Right lung (tissue), 5 donors: ENCODE data around the gene GLCE. TPM values are rescaled to one million over a fixed set of nuclear protein-coding genes. Genes with fewer than 3 reads are reported as not detected.
"Not testable (repeated sequence)": the region's sequence is repeated elsewhere in the genome, so short reads cannot be mapped to it uniquely, and the experiment has no call there.

Experiments
- DNase-seq, 2 donors: peaks; one replicate each; pipeline ENCODE4 v3.0.0-alpha.2; 2013
- polyA plus RNA-seq, 5 donors: library from polyadenylated mRNA; unstranded; fragments of 120-200 nt; gene quantifications; one replicate each; pipeline versions ENCODE4 v1.2.1 to v1.2.3, GENCODE V29; 2013; ENCODE audit warnings: inconsistent platforms in 1 of 5, low replicate concordance in 1 of 5; ENCODE audit not compliant: insufficient read length in 5 of 5, insufficient read depth in 1 of 5

Gene GLCE
- polyA plus RNA-seq, 5 donors: 50.9 to 66.1 (median 62.0) TPM

- no peak for DNase-seq
Measured at GRCh38 chr15:69156736-69157381, 3.6 kb upstream of the GLCE start.

GRCh38 chr15:69158201-69158842 is 2.1 kb upstream of the GLCE start:
- DNase-seq: no peak

DNA sequence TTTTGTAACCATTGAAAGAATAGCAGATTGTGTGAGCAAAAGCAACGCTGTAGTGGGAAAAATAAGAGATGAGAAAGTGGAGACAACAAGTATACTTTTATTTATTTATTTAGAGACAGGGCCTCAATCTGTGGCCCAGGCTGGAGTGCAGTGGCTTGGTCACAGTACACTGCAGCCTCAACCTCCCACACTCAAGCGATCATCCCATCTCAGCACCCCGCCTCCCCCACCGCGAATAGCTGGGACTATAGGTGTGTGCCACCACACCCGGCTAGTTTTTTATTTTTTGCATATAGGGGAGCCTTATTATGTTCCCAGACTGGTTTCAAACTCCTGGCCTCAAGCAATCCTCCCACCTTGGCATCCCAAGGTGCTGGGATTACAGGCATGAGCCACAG is 1.6 kb upstream of the GLCE start:
- DNase-seq: no peak

DNA sequence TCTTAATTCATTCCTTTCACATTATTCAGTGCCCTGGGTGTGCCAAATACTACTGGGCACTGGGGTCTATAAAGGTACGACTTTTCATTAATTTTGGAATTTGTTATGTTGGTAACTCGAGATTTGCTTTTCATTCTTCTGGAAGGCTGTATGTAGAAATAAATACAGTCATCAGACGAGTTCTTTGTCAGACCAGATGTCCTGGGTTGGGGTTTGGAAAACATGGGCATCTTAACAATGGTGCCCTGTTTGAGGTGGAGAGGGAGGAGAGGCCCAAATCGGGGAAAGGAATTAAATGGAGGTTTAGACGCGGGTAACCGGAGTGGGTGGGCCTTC is 662 bp upstream of the GLCE start:
- DNase-seq: no peak

GRCh38 chr15:69161079-69161877 is 843 bp downstream of the GLCE start:
- DNase-seq: peak; percentile 45

DNA sequence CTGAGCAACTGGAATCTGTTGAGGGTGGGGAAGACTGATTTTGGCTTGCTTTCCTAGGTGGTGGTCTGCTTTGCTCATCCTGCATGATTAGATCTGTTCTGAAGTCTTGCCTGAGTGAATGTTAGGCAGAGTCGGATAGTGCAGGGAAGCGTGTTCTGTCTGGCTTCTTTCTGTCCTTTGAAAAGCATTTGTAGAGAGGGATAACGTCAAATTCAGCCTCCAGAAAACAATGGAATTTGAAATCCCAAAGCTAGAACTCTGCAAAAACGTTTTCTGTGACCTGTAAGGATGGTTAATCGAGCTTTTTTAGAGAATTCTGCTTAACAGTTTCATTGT is 1.4 kb downstream of the GLCE start:
- DNase-seq: no peak

- DNase-seq: no peak
Measured at GRCh38 chr15:69163141-69163669, 2.8 kb downstream of the GLCE start.

- DNase-seq: no peak
Measured at GRCh38 chr15:69164807-69165636, 4.6 kb downstream of the GLCE start.

DNA sequence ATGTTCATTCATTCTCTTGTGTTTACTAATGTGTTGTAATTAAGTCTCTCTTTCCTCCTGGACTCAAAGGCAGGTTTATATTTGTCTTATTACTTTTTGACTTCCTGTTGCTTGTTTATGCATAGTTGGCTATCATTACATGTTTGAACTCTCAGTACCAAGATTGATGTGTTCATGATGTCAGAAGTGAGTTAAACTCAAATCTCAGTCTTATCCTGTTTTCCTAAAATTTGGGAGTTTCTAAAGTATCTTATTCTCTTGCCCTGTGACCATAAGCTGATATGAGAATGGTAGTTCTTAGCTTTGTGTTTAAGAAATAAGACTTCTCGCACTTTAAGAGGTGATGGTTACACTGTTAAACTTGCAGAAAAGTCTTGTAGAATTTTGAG is 5.2 kb downstream of the GLCE start:
- no peak for DNase-seq

DNA sequence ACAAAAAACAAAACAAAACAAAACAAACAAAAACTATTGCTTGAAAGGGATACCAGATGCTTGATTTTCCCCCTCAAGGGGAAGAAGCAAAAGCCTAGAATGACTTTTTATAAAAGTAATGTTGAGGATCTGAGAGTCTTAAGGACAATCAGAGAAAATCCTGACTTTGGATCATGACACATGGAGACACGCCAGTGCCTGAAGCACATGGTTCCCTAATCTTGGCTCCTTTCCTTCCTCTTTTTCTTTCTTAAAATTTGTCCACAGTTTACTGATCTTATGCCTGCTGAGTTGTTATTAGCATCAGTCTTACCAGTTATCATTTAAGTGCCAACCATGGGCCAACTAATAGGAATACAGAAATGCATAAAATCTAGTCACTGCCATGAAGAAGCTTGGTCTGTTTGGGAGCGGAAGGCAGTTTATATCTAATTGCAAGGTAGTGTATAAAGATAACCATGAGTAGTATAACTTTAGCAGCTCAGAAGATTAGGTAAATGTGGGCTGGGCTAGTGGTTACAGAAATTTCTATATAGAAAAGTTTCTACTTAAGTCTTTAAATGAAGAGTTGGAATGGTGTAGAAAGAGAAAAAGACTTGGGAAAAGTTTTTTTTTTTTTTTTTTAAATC is 6.9 kb downstream of the GLCE start:
- DNase-seq: no peak

- not testable (repeated sequence) for DNase-seq
Measured at GRCh38 chr15:69168361-69168760, 7.9 kb downstream of the GLCE start.

- not testable (repeated sequence) for DNase-seq
Measured at GRCh38 chr15:69169540-69169939, 9.1 kb downstream of the GLCE start.

DNA sequence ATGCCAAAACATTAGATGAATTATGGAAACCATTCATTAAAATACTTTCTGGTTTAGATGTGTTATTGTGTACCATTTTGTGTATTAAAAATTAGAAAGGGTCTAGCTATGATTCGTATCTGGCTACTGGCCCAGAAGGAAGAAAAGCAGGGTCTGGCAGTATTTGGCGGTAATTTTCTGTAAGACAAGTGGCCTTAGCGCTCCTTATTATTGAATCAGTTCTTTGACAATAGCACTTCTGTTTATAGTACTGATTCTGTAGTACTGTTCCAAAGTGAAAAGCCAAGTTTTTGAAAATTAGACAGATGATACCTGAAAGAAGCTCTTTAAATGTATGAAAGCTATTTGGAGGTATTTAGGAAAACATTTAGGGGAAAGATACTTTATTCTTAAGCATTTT is 10.2 kb downstream of the GLCE start:
- no peak for DNase-seq

DNA sequence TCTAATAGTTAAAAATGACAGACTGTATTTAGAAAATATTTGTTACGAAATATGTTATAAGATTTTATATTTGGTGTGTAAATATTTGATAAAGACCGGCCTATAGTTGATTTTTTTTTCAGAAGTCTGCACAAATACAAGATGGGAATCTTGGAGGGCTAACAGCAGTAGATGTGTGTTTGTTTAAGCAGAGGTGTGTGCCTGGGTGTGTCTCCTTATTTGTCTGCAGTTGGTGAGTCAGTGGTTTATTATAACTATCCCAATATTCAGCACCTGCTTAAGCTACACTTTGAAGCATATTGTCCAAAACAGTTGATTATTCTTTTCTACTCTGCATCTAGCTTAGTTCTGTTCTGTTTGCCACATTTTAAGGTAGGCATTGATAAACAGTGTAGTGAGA is 12.4 kb downstream of the GLCE start:
- DNase-seq: no peak

DNA sequence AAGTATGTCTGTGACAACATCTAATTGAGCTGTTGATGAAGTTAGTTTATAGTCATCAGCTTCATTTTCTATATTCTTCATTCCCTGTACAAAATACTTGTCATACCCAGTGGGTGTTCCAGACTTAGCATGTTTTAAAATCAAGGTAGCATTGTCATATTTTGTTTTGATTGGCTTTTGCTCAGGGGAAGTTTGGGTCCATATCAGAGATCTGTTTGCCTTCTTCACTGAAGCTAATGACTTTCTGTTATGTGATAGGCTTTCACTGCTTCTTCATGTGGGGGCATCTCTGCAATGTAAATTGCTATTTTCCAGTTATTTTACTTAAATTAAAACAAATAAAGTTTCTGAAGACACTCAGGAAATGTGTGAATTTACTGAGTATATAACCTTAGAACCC is 15.1 kb downstream of the GLCE start:
- DNase-seq: no peak

GRCh38 chr15:69181424-69181823 is 21.0 kb downstream of the GLCE start:
- no peak for DNase-seq

DNA sequence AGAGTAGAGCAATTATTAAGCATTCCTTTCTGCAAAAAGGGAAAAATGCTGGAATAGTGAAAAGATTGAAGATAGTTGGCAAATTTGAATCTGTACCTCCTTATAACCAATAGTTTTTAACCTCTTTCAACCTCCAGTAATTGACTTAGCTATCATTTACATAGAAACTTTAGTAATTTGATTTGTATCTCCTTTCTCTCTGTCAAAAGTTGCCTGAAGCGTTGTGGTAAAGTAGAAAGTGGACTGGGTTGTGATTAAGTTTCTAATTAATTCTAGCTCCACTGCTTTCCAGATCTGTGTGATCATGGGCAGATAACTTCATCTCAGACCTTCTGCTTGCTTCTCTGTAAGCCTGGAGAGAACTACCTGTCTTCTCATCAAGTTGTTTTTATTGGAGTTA is 24.8 kb downstream of the GLCE start:
- no peak for DNase-seq

DNA sequence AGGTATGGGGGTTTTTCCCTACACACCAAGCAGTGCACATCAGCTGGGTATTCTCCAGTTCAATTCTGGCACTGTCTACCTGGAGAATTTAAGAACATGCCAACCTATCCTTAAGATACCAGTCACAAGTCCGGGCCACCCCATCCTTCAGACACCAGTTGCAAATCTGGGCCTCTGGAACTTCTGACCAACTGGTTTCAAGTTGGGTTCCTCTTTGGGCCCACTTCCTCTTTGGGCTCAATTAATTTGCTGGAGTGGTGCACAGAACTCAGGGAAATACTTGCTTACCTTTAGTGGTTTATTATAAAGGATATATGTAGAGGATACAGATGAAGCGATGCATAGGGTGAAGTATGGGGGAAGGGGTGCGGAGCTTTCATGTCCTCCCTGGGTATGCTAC is 25.3 kb downstream of the GLCE start:
- DNase-seq: no peak

DNA sequence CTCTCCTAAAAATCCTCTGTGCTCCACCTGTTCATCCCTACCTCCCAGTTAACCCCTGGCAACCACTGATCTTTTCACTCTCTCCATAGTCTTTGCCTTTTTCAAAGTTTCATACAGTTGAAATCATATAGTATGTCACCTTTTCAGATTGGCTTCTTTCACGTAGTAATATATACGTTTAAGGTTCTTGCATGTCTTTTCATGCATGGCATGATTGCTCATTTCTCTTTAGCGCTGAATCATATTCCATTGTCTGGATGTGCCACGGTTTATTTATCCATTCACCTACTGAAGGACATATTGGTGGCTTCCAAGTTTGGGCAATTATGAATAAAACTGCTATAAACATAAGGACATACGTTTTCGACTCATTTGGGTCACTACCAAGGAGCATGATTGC is 28.7 kb downstream of the GLCE start:
- DNase-seq: no peak

DNA sequence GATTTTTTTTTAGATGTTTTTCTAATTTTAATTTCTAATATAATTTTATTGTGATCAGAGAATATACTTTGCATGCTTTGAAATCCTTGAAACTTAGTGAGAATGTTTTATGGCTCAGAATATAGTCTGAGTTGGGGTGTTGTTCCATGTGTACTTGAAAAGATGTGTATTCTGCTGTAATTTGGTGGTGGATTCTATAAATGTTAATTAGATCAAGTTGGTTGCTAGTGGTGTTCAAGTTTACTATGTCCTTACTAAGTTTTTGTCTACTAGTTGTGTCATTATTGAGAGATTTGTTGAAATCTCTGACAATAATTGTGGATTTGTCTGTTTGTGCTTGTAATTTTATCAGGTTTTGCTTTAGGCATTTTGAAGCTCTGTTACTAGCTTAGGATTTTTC is 29.7 kb downstream of the GLCE start:
- no peak for DNase-seq

- no peak for DNase-seq
Measured at GRCh38 chr15:69190504-69190903, 30.1 kb downstream of the GLCE start.
